ENCODE measurements around the gene PTPRB. TPM values are rescaled to one million over a fixed set of nuclear protein-coding genes. Genes with fewer than 3 reads are reported as not detected.
A peak's percentile ranks its signal among the peaks of the same experiment; 100 is the strongest.

The PTPRB gene
- total RNA-seq, 1 donor from 2014 or later = not detected

- Mint-ChIP-seq H3K27me3 (peaks cover 35% of the 10 kb centered on the region), H3K4me3 (peak overlapping the region; percentile 6), H3K9me3 (no peaks in the 10 kb centered on the region), H3K27ac (no peak overlapping the region), H3K4me1 (peaks cover 5% of the 10 kb centered on the region), H3K36me3 (ENCODE audit: low read depth) (no peaks in the 10 kb centered on the region)
- ATAC-seq (ENCODE audit: low read depth) (no peak), DNase-seq (no peak)
- ChIA-PET CTCF (no interaction called here), POLR2A (no interaction called here)
- no peak for TF ChIP-seq CTCF (IDR thresholded peaks at IDR 0.05)
- intact Hi-C loops (cut with micrococcal nuclease) = no loop called here
These were observed 28.0 kb downstream of the PTPRB start for GRCh38 chr12:70609203-70609602.

- intact Hi-C loops (cut with micrococcal nuclease) = no loop called here
- Mint-ChIP-seq H3K4me3 (no peak overlapping the region), H3K4me1 (peaks cover 5% of the 10 kb centered on the region), H3K36me3 (ENCODE audit: low read depth) (no peaks in the 10 kb centered on the region), H3K9me3 (no peaks in the 10 kb centered on the region), H3K27ac (no peak overlapping the region), H3K27me3 (peaks cover 31% of the 10 kb centered on the region)
- POLR2A ChIA-PET = no interaction called here
- TF ChIP-seq CTCF (IDR thresholded peaks at IDR 0.05) = no peak
- ATAC-seq (ENCODE audit: low read depth) = no peak
- CTCF ChIA-PET = no interaction called here
- DNase-seq = no peak
These were observed 29.0 kb downstream of the PTPRB start for GRCh38 chr12:70608184-70608583.

- ATAC-seq (ENCODE audit: low read depth) (no peak), DNase-seq (no peak)
- Mint-ChIP-seq H3K27ac (no peak overlapping the region), H3K27me3 (peaks cover 34% of the 10 kb centered on the region), H3K36me3 (ENCODE audit: low read depth) (no peaks in the 10 kb centered on the region), H3K4me1 (peaks cover 5% of the 10 kb centered on the region), H3K9me3 (no peaks in the 10 kb centered on the region), H3K4me3 (no peak overlapping the region)
- CTCF ChIA-PET = no interaction called here
- intact Hi-C loops (cut with micrococcal nuclease) = no loop called here
- TF ChIP-seq CTCF (IDR thresholded peaks at IDR 0.05) = no peak
- POLR2A ChIA-PET = no interaction called here
These were observed 30.1 kb downstream of the PTPRB start for GRCh38 chr12:70607107-70607506.

- Mint-ChIP-seq H3K27me3 (peaks cover 34% of the 10 kb centered on the region), H3K9me3 (no peaks in the 10 kb centered on the region), H3K27ac (no peak overlapping the region), H3K4me3 (no peak overlapping the region), H3K36me3 (ENCODE audit: low read depth) (no peaks in the 10 kb centered on the region), H3K4me1 (peaks cover 5% of the 10 kb centered on the region)
- no peak for DNase-seq
- ATAC-seq (ENCODE audit: low read depth) = no peak
- no peak for TF ChIP-seq CTCF (IDR thresholded peaks at IDR 0.05)
- ChIA-PET CTCF (no interaction called here), POLR2A (no interaction called here)
- intact Hi-C loops (cut with micrococcal nuclease) = no loop called here
These were observed 31.3 kb downstream of the PTPRB start for GRCh38 chr12:70605976-70606375.

DNA sequence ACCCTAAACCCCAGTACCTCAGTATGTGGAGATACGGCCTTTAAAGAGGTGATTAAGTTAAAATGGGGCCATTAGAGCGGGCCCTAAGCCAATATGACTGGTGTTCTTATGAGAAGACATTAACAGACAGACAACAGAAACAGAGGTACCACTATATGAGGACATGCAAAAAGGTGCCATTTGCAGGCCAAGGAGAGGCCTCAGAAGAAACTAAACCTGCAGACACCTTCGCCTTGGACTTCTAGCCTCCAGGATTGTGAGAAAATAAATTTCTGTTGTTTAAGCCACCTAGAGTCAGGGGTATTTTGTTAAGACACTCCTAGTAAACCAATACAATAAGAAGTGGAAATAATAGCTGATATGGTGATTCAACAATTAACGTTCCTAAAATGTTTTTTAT, 32.6 kb downstream of the PTPRB start:
- Mint-ChIP-seq H3K4me3 (no peak overlapping the region), H3K9me3 (no peaks in the 10 kb centered on the region), H3K27ac (no peak overlapping the region), H3K36me3 (ENCODE audit: low read depth) (no peaks in the 10 kb centered on the region), H3K27me3 (peaks cover 27% of the 10 kb centered on the region), H3K4me1 (peaks cover 2% of the 10 kb centered on the region)
- intact Hi-C loops (cut with micrococcal nuclease) = no loop called here
- CTCF ChIA-PET = no interaction called here
- ATAC-seq (ENCODE audit: low read depth) (no peak), DNase-seq (no peak)
- POLR2A ChIA-PET = no interaction called here
- no peak for TF ChIP-seq CTCF (IDR thresholded peaks at IDR 0.05)
